ENCODE measurements around the gene HEATR5A. TPM values are rescaled to one million over a fixed set of nuclear protein-coding genes. Genes with fewer than 3 reads are reported as not detected.

Gene HEATR5A
- total and polyA plus RNA-seq, 9 of the 15 experiments (the other 6 are each of a cell fraction or from before 2014, with no cell fraction given), result 8.0 to 50.9 (median 23.0) TPM

- TF ChIP-seq MAX (CRISPR knock-in tag; IDR thresholded peaks at IDR 0.05) (peak; percentile 80), NELFE (IDR thresholded peaks at IDR 0.05; ENCODE audit: insufficient read depth, insufficient read length) (no peak), FOS (IDR thresholded peaks at IDR 0.05; ENCODE audit: extremely low read depth, insufficient read length) (no peak), CREB3 (tag; conservative IDR thresholded peaks at IDR 0.05; ENCODE audit: low read depth) (no peak), TEAD4 (IDR thresholded peaks at IDR 0.05; ENCODE audit: low read length) (no peak), TEAD4 (CRISPR knock-in tag; IDR thresholded peaks at IDR 0.05; ENCODE audit: borderline replicate concordance) (no peak), ZNF224 (CRISPR knock-in tag; IDR thresholded peaks at IDR 0.05) (no peak), RBM25 (IDR thresholded peaks at IDR 0.05; ENCODE audit: low read depth, low read length, severe bottlenecking) (no peak), HIVEP1 (CRISPR knock-in tag; IDR thresholded peaks at IDR 0.05) (no peak), ZNF589 (CRISPR knock-in tag; IDR thresholded peaks at IDR 0.05; ENCODE audit: low read depth) (no peak), NFIC (IDR thresholded peaks at IDR 0.05) (no peak), HNRNPLL (IDR thresholded peaks at IDR 0.05; ENCODE audit: low read depth, low read length, poor library complexity, severe bottlenecking) (peak; percentile 90), GTF2F1 (IDR thresholded peaks at IDR 0.05; ENCODE audit: low read depth, low read length) (peak; percentile 66; the same call in 1 of the 2 replicates), BRF1 (IDR thresholded peaks at IDR 0.05; ENCODE audit: borderline replicate concordance, extremely low read depth, insufficient read length) (no peak), CUX1 (CRISPR knock-in tag; IDR thresholded peaks at IDR 0.05) (no peak), TRIM28 (IDR thresholded peaks at IDR 0.05) (no peak), FUS (optimal IDR thresholded peaks at IDR 0.05; ENCODE audit: low read depth, low read length) (no peak), SRSF1 (IDR thresholded peaks at IDR 0.05; ENCODE audit: low read depth, low read length) (no peak), ZNF398 (CRISPR knock-in tag; IDR thresholded peaks at IDR 0.05) (no peak), STAT5A (IDR thresholded peaks at IDR 0.05; ENCODE audit: borderline replicate concordance, low read length) (no peak)
These were observed 36.7 kb upstream of the HEATR5A start, which contains the start of gene DTD2 (continued) for GRCh38 chr14:31456841-31457664.
